Fibroblast of mammary gland (primary cell): ENCODE measurements around the gene CGB8.
A peak's percentile ranks its signal among the peaks of the same experiment; 100 is the strongest.
"Not testable (repeated sequence)": the region's sequence is repeated elsewhere in the genome, so short reads cannot be mapped to it uniquely, and the experiment has no call there.

ENCODE experiments used
- DNase-seq: peaks from one replicate; pipeline ENCODE4 v3.0.0-alpha.2; 2010; ENCODE audit warnings: low read depth
- H3K4me3 ChIP-seq: 2 replicates; pipeline ENCODE4 v1.5.1; 2011; ENCODE audit warnings: low read depth, mild to moderate bottlenecking, low read length, moderate library complexity; ENCODE audit not compliant: control insufficient read depth
- TF ChIP-seq, protein P1 (sequence below): conservative IDR thresholded peaks from 2 replicates; pipeline ENCODE4 v1.5.1; 2011; ENCODE audit warnings: low read depth, low read length, inconsistent platforms; ENCODE audit not compliant: control insufficient read depth, insufficient read depth

The CGB8 gene

GRCh38 chr19:49049011-49049410, at the start of gene CGB8:
Gene CGB8, minus strand, starts transcription at chr19:49049111. Its CDS starts 372 bp downstream, at chr19:49048739.
- not testable (repeated sequence) for H3K4me3 ChIP-seq, DNase-seq

- no peak overlapping the region for H3K4me3 ChIP-seq
- TF ChIP-seq, protein P1, sequence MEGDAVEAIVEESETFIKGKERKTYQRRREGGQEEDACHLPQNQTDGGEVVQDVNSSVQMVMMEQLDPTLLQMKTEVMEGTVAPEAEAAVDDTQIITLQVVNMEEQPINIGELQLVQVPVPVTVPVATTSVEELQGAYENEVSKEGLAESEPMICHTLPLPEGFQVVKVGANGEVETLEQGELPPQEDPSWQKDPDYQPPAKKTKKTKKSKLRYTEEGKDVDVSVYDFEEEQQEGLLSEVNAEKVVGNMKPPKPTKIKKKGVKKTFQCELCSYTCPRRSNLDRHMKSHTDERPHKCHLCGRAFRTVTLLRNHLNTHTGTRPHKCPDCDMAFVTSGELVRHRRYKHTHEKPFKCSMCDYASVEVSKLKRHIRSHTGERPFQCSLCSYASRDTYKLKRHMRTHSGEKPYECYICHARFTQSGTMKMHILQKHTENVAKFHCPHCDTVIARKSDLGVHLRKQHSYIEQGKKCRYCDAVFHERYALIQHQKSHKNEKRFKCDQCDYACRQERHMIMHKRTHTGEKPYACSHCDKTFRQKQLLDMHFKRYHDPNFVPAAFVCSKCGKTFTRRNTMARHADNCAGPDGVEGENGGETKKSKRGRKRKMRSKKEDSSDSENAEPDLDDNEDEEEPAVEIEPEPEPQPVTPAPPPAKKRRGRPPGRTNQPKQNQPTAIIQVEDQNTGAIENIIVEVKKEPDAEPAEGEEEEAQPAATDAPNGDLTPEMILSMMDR = peak; percentile 99
- DNase-seq = peak; percentile 70
Observed at GRCh38 chr19:49097453-49098288, 48.8 kb upstream of the CGB8 start.

- TF ChIP-seq, protein P1 = no peak
Observed at GRCh38 chr19:49094505-49095482, 45.9 kb upstream of the CGB8 start.

DNA sequence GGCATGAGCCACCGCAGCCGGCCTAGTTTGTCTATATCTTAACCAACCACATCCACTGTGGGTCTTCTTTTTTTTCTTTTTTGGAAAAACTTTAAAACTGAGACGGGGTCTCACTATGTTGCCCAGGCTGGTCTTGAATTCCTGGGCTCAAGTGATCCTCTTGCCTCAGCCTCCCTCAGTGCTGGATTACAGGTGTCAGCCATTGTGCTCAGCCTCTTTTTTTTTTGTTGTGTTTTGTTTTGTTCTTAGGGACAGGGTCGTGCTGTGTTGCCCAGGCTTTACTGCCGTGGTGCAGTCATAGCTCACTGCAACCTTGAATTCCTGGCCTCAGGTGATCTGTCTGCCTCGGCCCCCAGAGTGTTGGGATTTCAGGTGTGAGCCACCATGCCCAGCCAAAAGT, 43.8 kb upstream of the CGB8 start:
- TF ChIP-seq, protein P1 = no peak
- DNase-seq = no peak
- H3K4me3 ChIP-seq = no peak overlapping the region

More at GRCh38 chr19:49094505-49095482, 45.9 kb upstream of the CGB8 start:
- H3K4me3 ChIP-seq = no peak overlapping the region
- DNase-seq = no peak

DNA sequence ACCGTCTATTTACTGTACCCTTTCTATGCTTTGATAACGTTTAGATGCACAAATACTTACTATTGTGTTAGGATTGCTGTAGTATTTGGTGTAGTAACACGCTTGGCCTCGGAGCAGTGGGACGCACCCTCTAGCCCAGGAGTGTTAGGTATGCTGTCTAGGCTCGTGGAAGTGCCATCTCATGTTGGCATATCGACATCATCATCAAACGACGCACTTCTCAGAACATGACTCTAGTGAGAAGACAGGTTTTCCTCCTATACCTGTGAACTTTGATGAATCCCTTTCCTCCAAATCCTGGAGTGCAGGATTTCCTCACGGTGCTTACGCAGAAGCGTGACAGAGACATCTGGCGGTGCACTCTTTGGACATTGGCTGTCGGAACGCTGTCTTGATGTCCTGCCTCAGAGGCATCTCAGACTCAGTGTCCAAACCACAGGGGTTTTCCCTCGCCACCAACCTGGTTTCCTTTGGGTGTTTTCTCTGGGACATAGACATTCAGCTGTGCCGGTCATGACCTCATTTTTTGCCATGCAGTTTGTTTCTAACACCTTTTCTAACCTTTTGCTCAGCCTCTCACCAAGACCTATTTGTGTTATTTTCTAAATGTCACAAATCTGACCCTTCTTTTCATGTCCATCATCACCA, 42.6 kb upstream of the CGB8 start:
- TF ChIP-seq, protein P1 = no peak
- DNase-seq = no peak
- H3K4me3 ChIP-seq = no peak overlapping the region

GRCh38 chr19:49086296-49086695, 37.4 kb upstream of the CGB8 start:
- no peak for DNase-seq
- TF ChIP-seq, protein P1 = no peak

More at GRCh38 chr19:49086296-49086695, 37.4 kb upstream of the CGB8 start:
- peak overlapping the region; percentile 96 for H3K4me3 ChIP-seq
